HFFc6 (cell line): ENCODE measurements around the gene FRMPD2. TPM values are rescaled to one million over a fixed set of nuclear protein-coding genes. Genes with fewer than 3 reads are reported as not detected.

Experiments
- DNase-seq: peaks from one replicate; pipeline ENCODE4 v3.0.0-alpha.2; 2018
- H3K27ac Mint-ChIP-seq: 2 replicates; pipeline ENCODE4 v1.8.0; 2020; ENCODE audit warnings: mild to moderate bottlenecking, mixed read lengths
- H3K27me3 Mint-ChIP-seq: 2 replicates; pipeline ENCODE4 v1.8.0; 2021; ENCODE audit warnings: mild to moderate bottlenecking, moderate library complexity, mixed read lengths; ENCODE audit not compliant: insufficient read depth
- H3K36me3 Mint-ChIP-seq: 2 replicates; pipeline ENCODE4 v1.8.0; 2021; ENCODE audit warnings: low read depth, mixed read lengths
- H3K4me1 Mint-ChIP-seq: 2 replicates; pipeline ENCODE4 v1.8.0; 2020; ENCODE audit warnings: low read depth, mixed read lengths
- H3K4me3 Mint-ChIP-seq: 2 replicates; pipeline ENCODE4 v1.8.0; 2020; ENCODE audit warnings: mild to moderate bottlenecking, moderate library complexity, mixed read lengths
- H3K9me3 Mint-ChIP-seq: 2 replicates; pipeline ENCODE4 v1.8.0; 2020; ENCODE audit warnings: mild to moderate bottlenecking, mixed read lengths
- total RNA-seq, 6 experiments: library from RNA; stranded (reverse); fragmentation: NEBNext Ultra II Directional; extraction: Animal tissue kit (Norgen Biotek cat#: 25700); gene quantifications; 2 replicates in 1 of 6; 3 replicates in 5 of 6; pipeline ENCODE4 v1.2.3, GENCODE V29; 2021
- TF ChIP-seq, protein P1 (sequence below): fragments of 200-600 bp; sonication (generic); IDR thresholded peaks from 2 replicates; pipeline ENCODE4 v1.5.0; 2021; ENCODE audit warnings: antibody characterized with exemption, mild to moderate bottlenecking

FRMPD2 gene
- total RNA-seq, 6 experiments from 2014 or later, result not detected

DNA sequence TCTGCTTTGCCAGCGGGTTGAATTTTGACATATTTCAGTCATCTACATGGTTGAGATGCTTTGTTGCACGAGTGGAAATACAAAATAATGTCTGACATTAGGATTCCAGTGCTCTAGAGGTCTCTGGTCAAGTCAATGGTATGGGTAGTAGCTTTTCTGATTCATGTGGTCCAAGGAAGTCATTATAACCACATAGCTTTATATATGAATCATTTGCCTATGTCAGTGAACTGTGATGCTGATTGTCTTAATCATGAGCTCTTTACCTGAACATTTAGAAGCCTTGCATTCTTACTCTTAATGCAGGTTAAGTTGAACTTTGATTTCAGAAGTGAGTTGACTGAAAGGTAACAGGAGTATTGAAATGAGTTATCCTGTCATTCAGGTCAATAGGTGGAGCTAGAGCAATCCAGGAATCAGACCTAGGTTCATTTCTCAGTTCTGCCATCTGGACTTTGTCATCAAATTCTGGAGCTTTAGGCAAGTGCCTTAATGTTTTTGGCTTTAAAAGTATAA is 35.3 kb upstream of the FRMPD2 start:
- peak; percentile 77 for DNase-seq
- Mint-ChIP-seq H3K4me3 (peak overlapping the region; percentile 74), H3K9me3 (no peaks in the 10 kb centered on the region), H3K4me1 (peaks cover 74% of the 10 kb centered on the region), H3K27ac (peak overlapping the region; percentile 73), H3K36me3 (peaks cover 34% of the 10 kb centered on the region), H3K27me3 (0 out of 2 replicates have a peak, but pooled peaks cover under 1% of the 10 kb centered on the region)
- TF ChIP-seq, protein P1, sequence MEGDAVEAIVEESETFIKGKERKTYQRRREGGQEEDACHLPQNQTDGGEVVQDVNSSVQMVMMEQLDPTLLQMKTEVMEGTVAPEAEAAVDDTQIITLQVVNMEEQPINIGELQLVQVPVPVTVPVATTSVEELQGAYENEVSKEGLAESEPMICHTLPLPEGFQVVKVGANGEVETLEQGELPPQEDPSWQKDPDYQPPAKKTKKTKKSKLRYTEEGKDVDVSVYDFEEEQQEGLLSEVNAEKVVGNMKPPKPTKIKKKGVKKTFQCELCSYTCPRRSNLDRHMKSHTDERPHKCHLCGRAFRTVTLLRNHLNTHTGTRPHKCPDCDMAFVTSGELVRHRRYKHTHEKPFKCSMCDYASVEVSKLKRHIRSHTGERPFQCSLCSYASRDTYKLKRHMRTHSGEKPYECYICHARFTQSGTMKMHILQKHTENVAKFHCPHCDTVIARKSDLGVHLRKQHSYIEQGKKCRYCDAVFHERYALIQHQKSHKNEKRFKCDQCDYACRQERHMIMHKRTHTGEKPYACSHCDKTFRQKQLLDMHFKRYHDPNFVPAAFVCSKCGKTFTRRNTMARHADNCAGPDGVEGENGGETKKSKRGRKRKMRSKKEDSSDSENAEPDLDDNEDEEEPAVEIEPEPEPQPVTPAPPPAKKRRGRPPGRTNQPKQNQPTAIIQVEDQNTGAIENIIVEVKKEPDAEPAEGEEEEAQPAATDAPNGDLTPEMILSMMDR, result peak; percentile 58

DNA sequence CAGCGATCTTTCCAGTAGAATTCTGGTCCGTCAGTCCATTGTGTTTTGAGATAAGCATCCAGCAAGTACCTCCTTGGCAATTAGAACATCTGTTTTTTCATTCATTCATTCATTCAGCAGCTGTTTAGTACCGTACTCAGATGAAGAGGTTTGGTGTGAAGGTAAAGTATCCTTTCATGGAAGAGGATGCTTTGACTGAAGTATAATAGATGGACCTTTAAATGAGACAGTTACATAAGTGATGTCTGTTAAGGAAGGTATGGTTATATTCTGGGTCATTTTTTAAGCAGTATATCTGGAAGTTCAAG is 33.2 kb upstream of the FRMPD2 start:
- H3K27me3 Mint-ChIP-seq, result peaks cover 10% of the 10 kb centered on the region; the same call in 1 of the 2 replicates
- H3K4me1 Mint-ChIP-seq, result peaks cover 54% of the 10 kb centered on the region
- H3K9me3 Mint-ChIP-seq, result no peaks in the 10 kb centered on the region
- H3K4me3 Mint-ChIP-seq, result peak overlapping the region; percentile 92
- H3K36me3 Mint-ChIP-seq, result peaks cover 32% of the 10 kb centered on the region
- TF ChIP-seq, protein P1, result no peak
- peak overlapping the region; percentile 68 for H3K27ac Mint-ChIP-seq
- no peak for DNase-seq

GRCh38 chr10:48306870-48307710 is 32.6 kb upstream of the FRMPD2 start:
- peak; percentile 27 for DNase-seq
- H3K27me3 Mint-ChIP-seq, result peaks cover 11% of the 10 kb centered on the region; the same call in 1 of the 2 replicates
- H3K36me3 Mint-ChIP-seq, result peaks cover 29% of the 10 kb centered on the region
- peak overlapping the region; percentile 92 for H3K4me3 Mint-ChIP-seq
- H3K27ac Mint-ChIP-seq, result peak overlapping the region; percentile 68
- no peaks in the 10 kb centered on the region for H3K9me3 Mint-ChIP-seq
- peaks cover 49% of the 10 kb centered on the region for H3K4me1 Mint-ChIP-seq
- TF ChIP-seq, protein P1, result no peak

- peaks cover 11% of the 10 kb centered on the region; the same call in 1 of the 2 replicates for H3K27me3 Mint-ChIP-seq
- no peaks in the 10 kb centered on the region for H3K9me3 Mint-ChIP-seq
- TF ChIP-seq, protein P1, result no peak
- peaks cover 22% of the 10 kb centered on the region for H3K36me3 Mint-ChIP-seq
- peak; percentile 71 for DNase-seq
- peak within 1 kb of the TSS; percentile 68 for H3K27ac Mint-ChIP-seq
- H3K4me1 Mint-ChIP-seq, result peaks cover 41% of the 10 kb centered on the region
- peak within 1 kb of the TSS; percentile 92 for H3K4me3 Mint-ChIP-seq
These were observed 31.9 kb upstream of the FRMPD2 start, which contains the start of gene MAPK8 for GRCh38 chr10:48306265-48306869. Gene MAPK8 (plus strand): TSS chr10:48306677. CDS start chr10:48401661, 94,984 bp downstream.

- Mint-ChIP-seq H3K9me3 (no peaks in the 10 kb centered on the region), H3K27ac (peak overlapping the region; percentile 37), H3K36me3 (peaks cover 18% of the 10 kb centered on the region), H3K27me3 (peaks cover 12% of the 10 kb centered on the region; the same call in 1 of the 2 replicates), H3K4me1 (peaks cover 37% of the 10 kb centered on the region), H3K4me3 (peak overlapping the region; percentile 92)
- TF ChIP-seq, protein P1, result no peak
- DNase-seq, result no peak
These were observed 31.4 kb upstream of the FRMPD2 start for GRCh38 chr10:48305905-48306264.
